Immature natural killer cell (primary cell): ENCODE measurements around the gene TANGO6. TPM values are rescaled to one million over a fixed set of nuclear protein-coding genes. Genes with fewer than 3 reads are reported as not detected.
"Not testable (repeated sequence)": the region's sequence is repeated elsewhere in the genome, so short reads cannot be mapped to it uniquely, and the experiment has no call there.

Source experiments
- DNase-seq, 3 donors: peaks; one replicate each; pipeline ENCODE4 v3.0.0; 2022; ENCODE audit warnings: mixed read lengths in 1 of 3
- H3K27ac Mint-ChIP-seq, 6 donors: one replicate each; pipeline ENCODE4 v1.8.0; 2020; ENCODE audit warnings: mixed read lengths in 6 of 6, mild to moderate bottlenecking in 5 of 6, inconsistent platforms in 4 of 6, moderate library complexity in 3 of 6
- H3K27me3 Mint-ChIP-seq, 3 donors: one replicate each; pipeline ENCODE4 v1.8.0; 2020 to 2021; ENCODE audit warnings: low read depth in 3 of 3, mild to moderate bottlenecking in 3 of 3, mixed read lengths in 3 of 3, moderate library complexity in 3 of 3, inconsistent platforms in 1 of 3
- H3K36me3 Mint-ChIP-seq, 3 donors: one replicate each; pipeline ENCODE4 v1.8.0; 2020; ENCODE audit warnings: mixed read lengths in 3 of 3, inconsistent platforms in 2 of 3, mild to moderate bottlenecking in 2 of 3
- H3K4me1 Mint-ChIP-seq, 2 donors: one replicate each; pipeline ENCODE4 v1.8.0; 2020; ENCODE audit warnings: inconsistent platforms in 2 of 2, mild to moderate bottlenecking in 2 of 2, mixed read lengths in 2 of 2, moderate library complexity in 1 of 2
- H3K4me3 Mint-ChIP-seq, 5 donors: one replicate each; pipeline ENCODE4 v1.8.0; 2020; ENCODE audit warnings: mild to moderate bottlenecking in 5 of 5, mixed read lengths in 5 of 5, inconsistent platforms in 3 of 5, moderate library complexity in 3 of 5
- H3K9me3 Mint-ChIP-seq, 6 donors: one replicate each; pipeline ENCODE4 v1.8.0; 2020; ENCODE audit warnings: mild to moderate bottlenecking in 6 of 6, mixed read lengths in 6 of 6, inconsistent platforms in 4 of 6, moderate library complexity in 3 of 6
- polyA plus RNA-seq, 3 donors: library from polyadenylated mRNA; unstranded; fragments of 300-500 nt; fragmentation: Illumina TruSeq; gene quantifications; one replicate each; pipeline ENCODE4 v1.2.3, GENCODE V29; 2021

Gene TANGO6
- polyA plus RNA-seq, 3 donors from 2014 or later: 8.2 to 16.9 (median 11.5) TPM

DNA sequence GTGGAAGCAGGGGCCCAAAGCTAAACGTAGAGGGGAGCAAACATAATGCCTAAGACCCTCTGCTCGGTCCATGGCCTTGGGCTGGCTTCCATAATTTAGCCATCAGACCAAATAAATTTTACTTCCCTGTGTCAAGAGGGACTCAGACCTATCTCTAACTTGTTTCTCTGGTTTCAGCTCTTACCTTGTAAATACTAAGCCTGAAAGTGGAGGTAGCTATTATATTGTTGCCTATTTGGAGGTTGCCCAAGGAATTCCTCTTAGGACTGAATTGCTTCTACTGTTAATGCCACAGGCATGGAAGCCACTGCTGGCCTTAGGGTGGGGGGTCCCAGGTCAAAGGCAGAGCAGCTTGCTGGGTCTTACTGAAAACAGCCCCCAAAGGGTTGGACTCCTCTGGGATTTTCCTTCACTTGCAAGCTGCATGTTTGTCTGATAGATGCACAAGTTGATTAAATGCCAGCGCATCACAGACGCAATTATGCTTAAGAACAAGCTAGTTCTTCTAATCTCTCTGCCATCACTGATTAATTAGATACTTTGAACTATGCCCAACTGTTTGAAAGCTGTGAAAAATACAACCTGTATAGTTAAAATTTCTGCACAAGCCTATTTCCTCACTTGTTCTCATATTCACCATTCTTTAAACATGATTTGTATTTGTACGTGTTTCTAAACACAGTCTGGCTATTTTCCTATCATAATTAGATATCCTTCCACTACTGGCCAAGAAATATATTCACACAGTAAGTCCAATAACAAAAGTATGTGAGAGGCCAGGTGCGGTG is 194.2 kb downstream of the TANGO6 start:
- Mint-ChIP-seq H3K9me3 (no peaks in the 10 kb centered on the region), H3K36me3 (peaks cover 15 to 26% (median 17%) of the 10 kb centered on the region in 3 donors), H3K4me1 (no peaks in the 10 kb centered on the region), H3K27me3 (no peaks in the 10 kb centered on the region), H3K27ac (no peak overlapping the region), H3K4me3 (no peak overlapping the region)
- DNase-seq: no peak

DNA sequence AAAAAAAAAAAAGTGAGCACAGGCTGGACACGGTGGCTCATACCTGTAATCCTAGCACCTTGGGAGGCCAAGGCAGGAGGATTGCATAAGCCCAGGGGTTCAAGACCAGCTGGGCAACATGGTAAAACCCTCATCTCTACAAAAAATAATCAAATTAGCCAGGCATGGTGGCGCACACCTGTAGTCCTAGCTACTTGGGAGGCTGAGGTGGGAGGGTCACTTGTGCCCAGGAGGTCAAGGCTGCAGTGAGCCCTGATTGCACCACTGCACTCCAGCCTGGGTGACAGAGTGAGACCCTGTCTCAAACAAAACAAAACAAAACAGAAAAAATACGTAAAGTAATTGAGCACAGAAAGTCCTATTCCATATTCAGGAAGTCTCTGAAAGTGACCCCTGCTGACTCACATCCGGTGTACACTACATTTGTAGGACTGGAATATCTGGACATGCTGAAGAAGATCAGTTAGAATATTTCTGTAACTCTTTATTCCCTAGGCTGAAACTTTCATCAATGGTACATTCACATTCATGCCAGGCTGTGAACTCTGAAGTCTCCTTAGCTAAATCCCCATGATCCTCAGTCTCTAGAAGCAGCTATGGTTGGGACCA is 196.1 kb downstream of the TANGO6 start:
- Mint-ChIP-seq H3K27ac (no peak overlapping the region), H3K9me3 (no peaks in the 10 kb centered on the region), H3K27me3 (peaks cover 0 to 3% (median 0%) of the 10 kb centered on the region in 3 donors), H3K4me1 (no peaks in the 10 kb centered on the region), H3K36me3 (peaks cover 17 to 31% (median 26%) of the 10 kb centered on the region in 3 donors), H3K4me3 (no peak overlapping the region)
- DNase-seq: no peak

DNA sequence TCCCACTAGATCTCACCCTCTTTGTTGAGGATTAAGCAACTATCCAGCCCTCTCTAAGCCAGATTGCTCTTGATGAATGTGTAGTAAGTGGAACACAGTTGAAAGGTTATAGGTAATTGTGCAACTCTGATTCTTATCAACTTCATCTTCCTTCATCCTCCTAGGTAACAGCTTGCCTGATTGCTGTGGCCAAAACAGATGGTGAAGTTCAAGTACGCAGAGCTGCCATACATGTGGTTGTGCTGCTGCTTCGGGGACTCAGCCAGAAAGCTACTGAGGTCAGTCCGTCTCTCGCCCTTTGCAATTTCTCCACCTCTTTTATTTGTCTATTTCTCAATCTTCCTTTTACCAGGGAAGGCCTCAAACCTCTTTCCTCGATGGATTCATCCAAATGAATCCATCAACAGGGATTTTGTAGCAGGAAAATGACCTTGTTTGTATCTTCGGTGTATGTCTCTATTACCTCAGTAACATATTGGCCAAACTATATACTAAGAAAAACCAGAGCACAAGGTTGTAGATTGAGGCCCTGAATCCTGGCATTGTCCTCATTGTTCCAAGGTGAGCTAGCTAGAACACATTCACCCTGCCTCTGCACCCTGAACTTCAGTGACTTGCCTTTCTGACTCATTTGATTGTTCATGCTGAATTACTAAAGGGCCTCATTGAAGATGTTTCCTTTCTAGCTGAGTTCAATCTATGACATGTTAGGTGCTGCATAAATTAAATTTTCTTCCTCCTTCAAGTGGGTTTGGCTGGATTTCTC is 197.0 kb downstream of the TANGO6 start:
- no peak overlapping the region for H3K4me3 Mint-ChIP-seq
- peaks cover 17 to 31% (median 26%) of the 10 kb centered on the region in 3 donors for H3K36me3 Mint-ChIP-seq
- DNase-seq: no peak
- peaks cover 0 to 3% (median 0%) of the 10 kb centered on the region in 3 donors for H3K27me3 Mint-ChIP-seq
- H3K27ac Mint-ChIP-seq: no peak overlapping the region
- H3K4me1 Mint-ChIP-seq: no peaks in the 10 kb centered on the region
- H3K9me3 Mint-ChIP-seq: no peaks in the 10 kb centered on the region

DNA sequence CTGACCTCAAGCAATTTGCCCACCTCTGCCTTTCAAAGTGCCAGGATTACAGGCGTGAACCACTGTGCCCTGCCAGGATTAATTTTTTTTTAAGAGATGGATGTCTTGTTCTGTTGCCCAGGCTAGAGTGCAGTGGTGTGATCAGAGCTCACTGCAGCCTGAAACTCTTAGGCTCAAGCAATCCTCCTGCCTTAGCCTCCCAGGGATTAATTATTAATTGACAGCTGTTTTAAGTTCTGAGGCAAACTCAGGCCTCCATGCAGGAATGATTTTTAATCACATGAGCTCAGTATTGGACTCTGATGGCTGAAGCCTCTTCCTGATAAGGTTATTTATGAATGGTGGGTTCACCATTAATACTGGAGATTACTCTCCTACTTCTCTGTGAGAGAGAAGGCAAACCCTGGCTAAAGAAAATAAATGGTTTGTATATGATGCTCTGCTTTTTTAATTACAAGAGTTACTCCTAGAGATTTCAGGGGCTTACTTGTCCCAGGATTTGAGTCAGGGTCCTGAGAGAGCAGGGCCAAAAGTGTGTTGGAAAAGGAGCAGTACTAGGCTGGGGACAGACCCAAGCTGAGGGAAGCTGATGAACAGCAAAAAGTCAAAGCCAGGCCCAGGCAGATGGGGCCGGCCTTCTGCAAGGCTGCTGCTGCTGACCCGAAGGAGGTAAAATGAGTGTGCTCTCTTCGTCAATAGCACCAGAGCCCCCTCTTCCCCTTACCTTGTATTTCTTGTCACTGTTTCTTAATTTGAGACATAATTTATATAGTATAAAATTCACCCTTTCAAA is 205.2 kb downstream of the TANGO6 start:
- H3K27me3 Mint-ChIP-seq: peaks cover 0 to 1% (median 0%) of the 10 kb centered on the region in 3 donors
- H3K36me3 Mint-ChIP-seq: peaks cover 0 to 11% (median 3%) of the 10 kb centered on the region in 3 donors
- DNase-seq: no peak
- no peak overlapping the region for H3K27ac Mint-ChIP-seq
- no peaks in the 10 kb centered on the region for H3K4me1 Mint-ChIP-seq
- no peak overlapping the region for H3K4me3 Mint-ChIP-seq
- H3K9me3 Mint-ChIP-seq: no peaks in the 10 kb centered on the region

DNA sequence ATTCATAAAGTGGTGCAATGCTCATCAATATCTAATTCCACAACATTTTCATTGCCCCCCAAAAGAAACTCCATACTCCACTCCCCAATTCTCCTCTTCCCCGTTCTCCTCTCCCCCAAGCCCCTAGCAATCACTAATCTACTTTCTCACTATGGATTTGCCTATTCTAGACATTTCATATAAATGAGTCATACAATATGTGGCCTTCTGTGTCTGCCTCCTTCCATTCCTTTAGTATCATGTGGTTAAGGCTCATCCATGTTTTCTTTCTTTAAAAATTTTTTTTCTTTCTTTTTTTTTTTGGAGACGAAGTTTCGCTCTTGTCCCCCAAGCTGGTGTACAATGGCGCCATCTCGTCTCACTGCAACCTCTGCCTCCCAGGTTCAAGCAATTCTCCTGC is 205.8 kb downstream of the TANGO6 start:
- H3K9me3 Mint-ChIP-seq: no peaks in the 10 kb centered on the region
- H3K27ac Mint-ChIP-seq: no peak overlapping the region
- DNase-seq: no peak
- peaks cover 0 to 1% (median 0%) of the 10 kb centered on the region in 3 donors for H3K27me3 Mint-ChIP-seq
- peaks cover 0 to 8% (median 0%) of the 10 kb centered on the region in 3 donors for H3K36me3 Mint-ChIP-seq
- no peaks in the 10 kb centered on the region for H3K4me1 Mint-ChIP-seq
- H3K4me3 Mint-ChIP-seq: no peak overlapping the region

DNA sequence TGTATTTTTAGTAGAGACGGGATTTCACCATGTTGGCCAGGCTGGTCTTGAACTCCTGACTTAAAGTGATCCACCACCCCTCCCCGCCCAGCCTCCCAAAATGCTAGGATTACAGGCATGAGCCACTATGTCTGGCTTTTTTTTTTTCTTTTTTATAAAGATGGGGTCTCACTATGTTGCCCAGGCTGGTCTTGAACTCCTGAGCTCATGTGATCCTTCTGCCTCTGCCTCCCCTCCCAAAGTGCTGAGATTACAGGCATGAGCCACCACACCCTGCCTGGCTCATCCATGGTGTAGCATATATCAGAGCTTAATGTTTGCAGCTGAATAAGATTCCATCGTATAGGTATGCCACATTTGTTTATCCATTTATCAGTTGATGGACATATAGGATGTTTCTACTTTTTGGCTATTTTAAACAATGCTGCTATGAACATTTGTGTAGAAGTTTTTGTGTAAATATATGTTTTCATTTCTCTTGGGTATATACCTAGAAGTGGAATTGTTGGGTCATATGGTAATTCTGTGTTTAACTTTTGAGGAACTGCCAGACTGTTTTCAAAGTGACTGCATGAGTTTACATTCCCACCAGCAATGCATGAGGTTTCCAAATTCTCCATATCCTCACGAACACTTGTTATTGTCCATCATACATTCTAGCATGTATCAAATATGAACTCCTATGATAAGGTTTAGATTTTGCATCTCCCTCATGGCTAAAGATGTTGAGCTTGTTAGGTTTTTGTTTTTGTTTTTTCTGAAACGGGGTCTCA is 206.5 kb downstream of the TANGO6 start:
- Mint-ChIP-seq H3K4me1 (no peaks in the 10 kb centered on the region), H3K27me3 (no peaks in the 10 kb centered on the region), H3K36me3 (peaks cover 0 to 8% (median 0%) of the 10 kb centered on the region in 3 donors), H3K9me3 (no peaks in the 10 kb centered on the region), H3K4me3 (no peak overlapping the region), H3K27ac (no peak overlapping the region)
- no peak for DNase-seq

DNA sequence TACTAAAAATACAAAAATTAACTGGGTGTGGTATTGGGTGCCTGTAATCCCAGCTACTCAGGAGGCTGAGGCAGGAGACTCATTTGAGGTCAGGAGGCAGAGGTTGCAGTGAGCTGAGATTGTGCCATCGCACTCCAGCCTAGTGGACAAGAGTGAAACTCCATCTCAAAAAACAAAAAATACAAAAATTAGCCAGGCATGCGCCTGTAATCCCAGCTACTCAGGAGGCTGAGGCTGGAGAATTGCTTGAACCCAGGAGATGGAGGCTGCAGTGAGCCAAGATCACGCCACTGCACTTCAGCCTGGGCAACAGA is 208.1 kb downstream of the TANGO6 start:
- H3K4me3 Mint-ChIP-seq, H3K4me1 Mint-ChIP-seq: not testable (repeated sequence)

DNA sequence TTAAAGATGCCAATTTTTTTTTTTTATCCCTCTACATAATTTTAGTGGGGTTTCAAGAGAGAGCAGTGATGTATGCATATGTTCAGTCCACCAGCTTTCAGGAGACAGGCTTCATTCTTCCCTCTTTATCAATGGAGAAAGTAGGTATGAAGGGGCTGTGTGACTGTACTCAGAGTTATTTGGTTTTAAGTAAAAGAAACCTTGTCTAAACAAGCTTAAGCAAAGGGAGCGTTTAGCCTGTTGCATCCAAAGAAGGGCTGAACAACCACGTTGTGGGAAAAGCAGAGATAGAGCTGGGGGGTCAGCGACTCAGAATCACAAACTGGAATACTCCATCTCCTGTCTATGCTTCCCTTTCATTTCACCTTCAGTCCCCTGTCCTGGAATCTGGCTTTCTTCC is 211.7 kb downstream of the TANGO6 start:
- no peaks in the 10 kb centered on the region for H3K27me3 Mint-ChIP-seq
- no peak overlapping the region for H3K4me3 Mint-ChIP-seq
- H3K9me3 Mint-ChIP-seq: no peaks in the 10 kb centered on the region
- H3K4me1 Mint-ChIP-seq: no peaks in the 10 kb centered on the region
- no peak overlapping the region for H3K27ac Mint-ChIP-seq
- no peak for DNase-seq
- H3K36me3 Mint-ChIP-seq: peaks cover 0 to 9% (median 6%) of the 10 kb centered on the region in 3 donors

More for the DNA sequence above, 208.1 kb downstream of the TANGO6 start:
- H3K36me3 Mint-ChIP-seq, H3K9me3 Mint-ChIP-seq, DNase-seq, H3K27ac Mint-ChIP-seq, H3K27me3 Mint-ChIP-seq: not testable (repeated sequence)

DNA sequence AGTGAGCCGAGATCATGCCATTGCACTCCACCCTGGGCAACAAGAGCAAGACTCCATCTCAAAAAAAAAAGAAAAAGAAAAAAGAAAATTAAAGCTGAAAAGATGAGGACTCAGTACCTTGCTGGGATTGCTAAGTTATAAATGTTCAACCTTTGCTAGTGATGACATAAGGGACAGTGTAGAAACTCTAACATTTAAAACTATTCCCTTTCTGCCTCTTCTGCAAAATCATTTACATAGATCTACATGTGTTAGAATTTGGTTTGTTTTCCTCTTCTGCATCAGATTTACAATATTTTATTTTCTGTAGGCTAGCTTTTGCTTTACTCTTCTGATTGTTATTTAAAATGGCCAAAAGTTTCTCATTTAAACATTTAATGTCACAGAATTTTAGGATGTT is 212.6 kb downstream of the TANGO6 start:
- no peak for DNase-seq
- no peaks in the 10 kb centered on the region for H3K9me3 Mint-ChIP-seq
- H3K4me3 Mint-ChIP-seq: no peak overlapping the region
- H3K36me3 Mint-ChIP-seq: peaks cover 0 to 9% (median 4%) of the 10 kb centered on the region in 3 donors
- no peaks in the 10 kb centered on the region for H3K4me1 Mint-ChIP-seq
- no peaks in the 10 kb centered on the region for H3K27me3 Mint-ChIP-seq
- peak overlapping the region in 1 of 6 donors; percentile 60 for H3K27ac Mint-ChIP-seq

DNA sequence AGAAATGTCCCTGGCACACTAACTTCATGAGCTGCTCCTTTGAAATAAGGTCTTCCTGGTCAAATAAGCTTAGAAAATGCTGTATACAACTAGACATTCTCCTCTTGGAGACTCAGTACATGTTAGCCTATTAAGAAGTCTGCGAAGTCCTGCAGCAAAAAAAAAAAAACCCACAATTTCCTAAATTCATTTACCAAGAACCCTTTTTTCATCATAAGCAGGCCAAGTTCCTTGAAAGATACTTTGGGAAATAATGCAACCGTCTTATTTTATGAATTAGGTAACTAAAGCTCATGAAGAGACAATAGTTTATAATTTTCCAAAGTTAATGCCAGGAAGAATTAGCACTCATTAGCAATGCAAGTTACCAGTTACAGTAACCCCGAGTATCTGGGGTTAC is 213.1 kb downstream of the TANGO6 start:
- Mint-ChIP-seq H3K9me3 (no peaks in the 10 kb centered on the region), H3K4me3 (no peak overlapping the region), H3K27me3 (no peaks in the 10 kb centered on the region), H3K36me3 (peaks cover 0 to 9% (median 4%) of the 10 kb centered on the region in 3 donors), H3K27ac (no peak overlapping the region), H3K4me1 (no peaks in the 10 kb centered on the region)
- no peak for DNase-seq

DNA sequence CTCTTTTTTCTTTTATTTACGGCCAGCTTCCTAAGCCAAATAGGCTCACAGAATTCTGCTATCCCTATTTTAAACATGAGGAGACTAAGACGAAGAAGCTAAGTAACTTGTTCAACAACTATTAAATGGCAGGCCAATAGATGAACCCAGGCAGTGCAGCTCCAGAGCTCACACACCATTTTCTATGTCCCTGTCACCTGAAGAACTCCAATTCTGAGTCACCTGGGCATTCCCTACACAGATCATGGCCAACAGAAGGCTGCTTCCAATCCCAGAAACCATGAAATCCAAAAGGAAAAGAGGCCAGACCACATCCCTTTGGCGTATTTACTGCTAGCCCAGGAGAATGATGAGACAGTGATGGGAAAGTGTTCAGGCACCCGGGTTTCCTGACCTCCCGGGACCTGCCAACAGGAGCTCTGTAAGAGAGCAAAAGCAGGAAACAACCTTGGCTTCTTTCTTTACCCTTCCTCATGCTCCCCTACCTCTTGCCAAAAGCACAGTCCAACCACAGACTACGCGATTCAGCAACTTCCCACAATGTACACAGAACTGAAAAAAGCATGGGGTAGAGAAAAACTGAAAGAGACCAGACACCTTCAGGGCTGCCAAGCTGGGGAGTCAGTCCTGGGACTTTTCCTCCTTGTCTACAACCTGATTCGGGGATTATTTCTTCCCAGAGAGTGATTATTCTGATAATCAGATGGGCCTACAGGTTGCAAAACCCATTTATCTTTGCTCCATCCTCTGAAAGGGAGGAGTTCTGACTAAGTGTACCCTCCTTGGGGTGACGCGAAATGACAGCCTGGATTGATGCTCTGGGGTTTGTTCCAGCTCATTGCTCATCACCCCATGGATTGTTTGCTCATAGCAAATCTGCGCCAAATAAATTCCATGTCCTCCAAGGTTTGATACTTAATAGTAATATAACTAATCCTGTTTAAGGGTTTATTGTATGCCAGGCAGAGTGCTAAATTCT is 214.4 kb downstream of the TANGO6 start:
- DNase-seq: no peak
- peaks cover 0 to 9% (median 4%) of the 10 kb centered on the region in 3 donors for H3K36me3 Mint-ChIP-seq
- H3K4me3 Mint-ChIP-seq: no peak overlapping the region
- no peak overlapping the region for H3K27ac Mint-ChIP-seq
- no peaks in the 10 kb centered on the region for H3K27me3 Mint-ChIP-seq
- no peaks in the 10 kb centered on the region for H3K9me3 Mint-ChIP-seq
- H3K4me1 Mint-ChIP-seq: no peaks in the 10 kb centered on the region

DNA sequence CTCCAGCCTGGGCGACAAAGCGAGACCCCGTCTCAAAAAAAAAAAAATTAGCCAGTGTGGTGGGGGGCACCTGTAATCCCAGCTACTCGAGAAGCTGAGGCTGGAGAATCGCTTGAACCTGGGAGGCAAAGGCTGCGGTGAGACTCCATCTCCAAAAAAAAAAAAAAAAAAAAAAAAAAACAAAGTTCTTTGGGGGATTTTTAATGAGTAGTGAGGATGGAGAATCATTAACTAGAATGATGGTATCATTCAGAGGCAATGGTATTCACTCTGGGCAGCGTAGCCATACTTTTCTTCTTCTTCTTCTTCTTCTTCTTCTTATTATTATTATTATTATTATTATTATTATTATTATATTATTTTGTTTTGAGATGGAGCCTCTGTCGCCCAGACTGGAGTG is 220.2 kb downstream of the TANGO6 start:
- not testable (repeated sequence) for H3K9me3 Mint-ChIP-seq, H3K4me1 Mint-ChIP-seq, H3K4me3 Mint-ChIP-seq, DNase-seq, H3K27me3 Mint-ChIP-seq, H3K27ac Mint-ChIP-seq
- peaks cover 4 to 11% (median 4%) of the 10 kb centered on the region in 3 donors for H3K36me3 Mint-ChIP-seq
